GM03348 (cell line): Measurements from ENCODE around the gene CHN1.

Experiments used
- DNase-seq: peaks from one replicate; pipeline ENCODE4 v3.0.0; 2012; ENCODE audit warnings: low spot score

Gene CHN1

DNA sequence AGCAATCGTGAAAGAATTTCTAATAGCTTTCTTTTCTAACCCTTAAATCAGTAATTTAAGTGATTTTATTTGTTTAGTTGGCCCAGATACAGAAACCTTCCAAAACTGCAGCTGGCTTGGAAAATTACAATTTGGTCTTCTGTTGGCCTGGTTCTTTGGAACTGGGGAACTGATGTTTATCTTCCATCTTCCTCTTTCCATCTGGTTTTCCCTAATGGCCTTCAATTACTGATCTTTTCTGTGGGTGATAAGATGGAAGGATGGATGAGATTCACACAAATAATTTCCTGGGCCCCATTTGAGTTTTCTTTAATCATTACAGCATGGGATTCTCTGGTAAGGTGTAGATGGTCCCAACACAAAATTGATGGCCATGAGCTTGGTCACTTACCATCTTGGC lies 134.4 kb downstream of the CHN1 start:
- no peak for DNase-seq

DNA sequence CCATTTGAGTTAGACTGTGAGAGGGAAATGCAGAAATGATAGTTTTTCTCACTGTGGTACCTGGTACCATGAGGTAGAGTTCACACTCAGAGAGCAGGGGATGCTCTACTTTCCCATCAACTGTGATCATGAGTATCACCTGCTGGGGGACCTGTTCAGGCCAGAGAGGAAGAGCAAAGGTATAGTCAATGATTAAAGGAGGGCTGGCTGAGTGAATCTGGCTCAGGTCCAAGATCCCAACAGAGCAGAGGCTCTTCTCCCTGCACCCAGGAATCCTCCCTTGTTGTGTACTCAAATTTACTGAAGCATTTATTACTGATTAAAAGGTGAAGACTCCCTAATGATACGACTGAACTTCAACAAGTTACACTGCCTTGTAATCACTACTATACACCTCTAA lies 136.3 kb downstream of the CHN1 start:
- DNase-seq, result no peak

DNA sequence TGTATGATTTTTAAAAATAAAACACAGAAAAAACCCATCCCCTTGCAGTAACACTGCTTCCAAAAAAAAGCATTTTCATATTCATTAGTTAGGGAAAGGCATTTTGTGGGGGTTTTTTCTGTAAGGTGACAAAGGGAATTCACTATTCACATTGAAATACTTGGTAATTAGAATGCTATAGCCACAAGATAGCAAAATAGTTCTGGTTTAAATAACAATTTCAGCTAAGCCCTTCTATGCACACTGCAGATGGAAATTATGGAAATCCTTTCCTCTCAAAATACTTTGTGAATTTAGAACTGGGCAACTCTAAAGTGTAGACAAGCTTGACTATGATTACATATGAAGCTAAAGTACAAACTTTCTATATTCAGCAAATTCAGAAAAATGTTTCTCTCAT lies 138.8 kb downstream of the CHN1 start:
- no peak for DNase-seq

DNA sequence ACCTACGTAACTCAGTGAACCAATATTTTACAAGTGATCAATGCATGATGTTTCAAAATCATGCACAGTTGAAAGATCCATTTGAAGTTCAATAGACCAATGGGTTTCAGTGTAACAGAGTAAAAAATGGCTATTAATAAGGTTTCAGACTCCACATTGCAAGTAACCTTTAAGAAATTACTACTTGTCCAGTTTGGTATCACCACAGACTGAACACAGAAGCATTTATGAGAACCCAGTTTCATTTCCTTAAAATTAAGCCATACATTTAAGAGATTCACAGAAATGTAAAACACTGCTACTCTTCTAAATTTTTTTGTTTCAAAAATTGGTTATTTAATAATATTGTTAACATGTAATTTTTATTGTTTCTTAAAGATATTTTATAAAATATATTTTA lies 142.0 kb downstream of the CHN1 start:
- DNase-seq, result no peak

DNA sequence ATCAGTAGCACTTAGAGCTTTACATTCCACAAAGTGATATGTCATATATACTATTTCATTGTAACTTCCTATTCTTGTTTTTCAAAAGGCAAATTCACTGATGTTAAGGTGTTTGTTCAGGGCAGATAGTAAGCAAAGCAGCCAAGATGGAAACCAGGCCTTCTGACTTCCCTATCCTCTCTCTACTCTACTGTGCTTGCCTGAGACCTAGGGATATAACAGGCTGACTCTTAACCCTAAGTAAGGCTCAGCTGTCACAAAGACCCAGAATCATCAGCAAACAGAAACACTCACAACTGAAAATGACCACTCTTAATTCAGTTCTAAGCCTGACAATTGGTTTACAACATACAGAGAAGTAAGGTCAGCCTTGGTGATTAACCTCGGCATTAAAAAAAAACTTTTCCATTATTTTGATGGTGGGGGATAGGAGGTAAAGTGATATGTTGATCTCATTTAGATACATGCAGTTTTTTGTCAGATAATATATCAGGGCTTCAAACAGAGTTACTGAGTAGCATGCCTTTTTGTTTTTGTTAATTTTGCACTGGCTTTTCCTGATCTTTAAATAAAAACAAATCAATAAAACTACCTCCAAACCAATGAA lies 145.5 kb downstream of the CHN1 start:
- no peak for DNase-seq

- DNase-seq, result no peak
Observed at GRCh38 chr2:174858745-174859144, 146.4 kb downstream of the CHN1 start.

- DNase-seq, result no peak
Observed at GRCh38 chr2:174856447-174856846, 148.7 kb downstream of the CHN1 start.

GRCh38 chr2:174846941-174847938 lies 157.9 kb downstream of the CHN1 start:
- DNase-seq, result peak; percentile 78

DNA sequence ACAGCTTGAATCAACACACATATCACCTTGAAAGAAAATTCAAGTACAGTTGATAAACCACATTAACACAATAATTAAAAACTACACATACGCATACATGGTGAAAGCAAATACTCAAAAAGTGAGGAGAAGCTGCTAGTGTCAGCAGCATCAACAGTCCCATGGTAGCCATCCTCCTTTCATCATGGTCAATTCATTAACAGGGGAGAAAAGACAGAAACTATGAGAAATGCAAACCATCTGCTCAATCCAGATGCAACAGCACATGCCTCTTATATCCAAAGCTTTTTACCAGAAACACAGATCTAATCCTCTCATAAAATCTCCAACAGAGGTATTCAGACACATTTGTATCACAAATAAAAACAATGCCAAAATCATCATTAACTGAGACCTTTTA lies 159.0 kb downstream of the CHN1 start:
- no peak for DNase-seq

GRCh38 chr2:174844295-174844708 lies 160.9 kb downstream of the CHN1 start:
- no peak for DNase-seq

GRCh38 chr2:174842496-174842895 lies 162.7 kb downstream of the CHN1 start:
- no peak for DNase-seq

DNA sequence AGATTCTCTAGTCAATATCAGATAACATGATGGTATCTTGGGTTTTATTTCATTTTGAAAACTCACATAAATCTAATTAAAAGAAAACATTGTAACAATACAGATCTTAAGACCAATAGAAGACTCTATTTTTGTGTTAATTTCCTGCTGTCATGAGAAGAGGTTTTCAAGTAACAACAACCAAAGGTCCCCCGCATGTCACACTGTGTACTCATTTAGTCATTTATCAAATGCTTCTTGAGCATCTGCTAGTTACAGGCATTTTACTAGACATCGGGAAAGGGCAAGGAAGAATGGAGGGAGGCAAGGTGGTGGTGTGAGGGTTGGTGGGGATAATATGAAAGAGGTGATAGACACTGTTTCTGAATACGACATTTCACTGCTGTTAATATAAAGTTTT lies 163.2 kb downstream of the CHN1 start:
- no peak for DNase-seq

GRCh38 chr2:174841350-174841749 lies 163.8 kb downstream of the CHN1 start:
- no peak for DNase-seq

- peak; percentile 62 for DNase-seq
Observed at GRCh38 chr2:174840436-174840835, 164.7 kb downstream of the CHN1 start.

DNA sequence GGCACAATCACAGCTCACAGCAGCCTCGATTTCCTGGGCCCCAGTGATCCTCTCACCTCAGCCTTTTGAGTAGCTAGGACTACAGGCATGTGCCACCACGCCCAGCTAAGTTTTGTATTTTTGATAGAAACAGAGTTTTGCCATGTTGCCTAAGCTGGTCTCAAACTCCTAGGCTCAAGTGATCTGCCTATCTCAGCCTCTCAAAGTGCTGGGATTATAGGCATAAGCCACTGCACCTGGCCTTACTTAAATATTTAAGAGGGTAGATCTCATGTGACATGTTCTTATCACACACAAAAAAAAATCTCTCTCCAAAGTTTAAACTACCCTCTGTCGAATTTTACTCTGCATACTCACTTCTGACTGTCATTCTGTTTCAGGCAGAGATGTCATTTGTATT lies 165.5 kb downstream of the CHN1 start:
- DNase-seq, result no peak

GRCh38 chr2:174836995-174837390 lies 168.2 kb downstream of the CHN1 start:
- DNase-seq, result no peak

- DNase-seq, result peak; percentile 79
Observed at GRCh38 chr2:174836377-174836994, 168.7 kb downstream of the CHN1 start.

DNA sequence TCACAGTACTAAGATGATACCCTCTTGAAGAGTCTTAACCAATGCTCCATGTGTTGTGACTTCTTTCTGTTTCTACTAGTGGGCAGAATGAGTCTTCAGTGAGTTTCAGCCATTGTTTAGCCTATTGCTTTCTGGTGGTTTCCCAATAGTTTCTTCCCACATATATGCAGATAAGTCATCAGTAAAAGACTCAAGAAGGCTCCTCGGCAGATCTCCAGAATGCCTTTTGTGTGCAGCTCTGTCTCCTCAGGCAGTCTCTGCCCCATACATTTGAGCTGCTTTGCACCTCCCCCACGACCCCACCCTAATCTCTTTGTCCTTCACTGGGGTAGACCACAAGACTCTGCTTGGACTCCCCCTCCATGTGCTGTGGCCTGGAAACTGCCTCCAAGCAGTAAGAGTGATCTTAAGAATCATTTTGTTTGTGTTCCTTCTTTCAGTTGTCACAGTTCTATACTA lies 169.4 kb downstream of the CHN1 start:
- peak; percentile 67 for DNase-seq

- no peak for DNase-seq
Observed at GRCh38 chr2:174833737-174834136, 171.4 kb downstream of the CHN1 start.

DNA sequence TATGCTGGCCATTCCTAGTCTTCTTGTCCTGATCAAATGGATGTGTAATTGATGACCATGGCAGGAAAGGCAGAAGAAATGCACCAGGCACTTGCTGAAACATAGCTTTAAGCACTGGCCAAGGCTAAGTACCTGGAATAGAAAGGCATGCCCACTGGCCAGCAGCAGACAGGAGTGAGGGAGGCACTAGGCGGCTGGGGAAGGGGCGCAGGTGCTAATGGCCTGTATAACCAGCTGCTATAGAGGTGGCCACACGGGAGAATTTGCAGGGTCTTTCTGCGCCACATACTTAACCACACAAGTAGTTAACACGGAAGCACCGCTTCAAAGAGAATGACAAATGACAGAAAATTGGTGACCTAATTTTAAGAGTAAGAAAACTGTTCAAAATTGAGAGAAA lies 174.6 kb downstream of the CHN1 start:
- DNase-seq, result no peak

- no peak for DNase-seq
Observed at GRCh38 chr2:174829550-174829949, 175.6 kb downstream of the CHN1 start.

DNA sequence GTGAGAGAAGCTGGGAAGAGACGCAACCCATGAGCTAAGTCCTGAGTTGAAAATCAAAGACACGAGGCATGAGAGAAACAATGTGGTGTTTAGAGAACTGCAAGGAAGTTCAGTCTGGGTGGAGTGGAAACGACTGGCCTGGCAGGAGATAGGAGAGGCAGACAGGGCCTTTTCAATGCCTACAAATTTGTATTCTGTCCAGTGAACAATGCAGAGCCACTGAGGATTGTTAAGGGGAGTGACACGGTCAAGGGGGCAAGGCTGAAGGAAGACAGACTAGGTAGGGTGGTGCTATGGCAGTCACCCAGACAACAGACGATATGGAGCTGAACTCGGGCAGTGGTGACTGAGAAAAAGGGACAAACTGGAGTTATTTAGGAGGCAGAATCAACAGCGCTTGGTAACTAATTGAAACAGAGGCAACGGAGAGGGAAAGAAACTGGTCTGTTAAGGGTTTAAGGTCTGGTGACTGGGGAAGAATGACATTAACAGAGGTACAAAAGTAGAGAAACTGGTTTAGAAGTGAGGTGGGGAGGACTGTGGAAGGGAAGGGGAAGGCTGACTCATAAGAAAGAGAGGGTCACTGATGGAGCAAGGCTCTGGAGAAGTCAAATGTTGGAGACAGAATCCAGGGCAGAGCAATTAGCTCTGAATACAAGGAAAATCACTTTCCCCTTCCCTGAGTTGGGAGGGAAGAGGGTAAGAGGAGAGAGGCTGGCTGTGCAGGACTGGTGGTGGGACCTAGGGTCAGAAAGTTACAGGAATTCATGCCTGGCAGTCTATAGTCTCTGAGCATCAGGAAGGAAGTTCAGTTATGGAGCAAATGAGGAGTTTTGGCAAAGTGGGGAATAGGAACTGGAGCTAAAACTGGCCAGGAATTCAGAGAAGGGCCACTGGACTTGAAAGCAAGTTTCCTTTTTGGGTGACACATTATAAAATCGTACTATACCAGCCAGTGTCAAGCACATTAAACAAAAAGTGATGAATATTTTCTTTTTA lies 177.5 kb downstream of the CHN1 start:
- DNase-seq, result peak; percentile 25
